ENCODE data around the gene KSR1. TPM values are rescaled to one million over a fixed set of nuclear protein-coding genes. Genes with fewer than 3 reads are reported as not detected.

KSR1 gene
- total RNA-seq, 1 donor from 2014 or later, result 40.3 TPM

DNA sequence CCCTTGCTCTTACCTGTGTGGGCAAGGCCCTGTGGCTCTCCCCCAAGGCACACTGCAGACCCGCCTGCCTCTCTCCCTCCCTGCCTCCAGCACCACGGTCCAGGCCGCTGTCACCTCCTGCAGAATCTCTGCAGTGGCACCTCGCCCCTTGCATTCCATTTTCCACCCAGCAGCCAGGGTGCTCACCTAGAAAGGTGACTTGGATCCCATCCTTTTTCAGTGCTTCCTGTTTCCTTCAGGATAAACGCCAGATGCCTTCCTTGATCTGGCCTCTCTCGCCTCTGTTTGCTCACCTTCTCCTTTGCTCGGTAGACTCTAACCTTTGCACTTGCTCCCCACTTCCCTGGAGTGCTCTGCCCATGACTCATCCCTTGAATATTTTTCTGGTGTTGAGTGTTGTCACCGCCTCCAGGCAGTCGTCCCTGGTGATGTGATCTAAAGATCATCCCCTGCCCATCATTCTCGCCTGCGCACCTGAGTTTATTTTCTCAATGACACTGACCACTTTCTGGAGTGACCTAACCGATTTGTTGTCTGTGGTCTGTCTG, 95.5 kb downstream of the KSR1 start:
- H3K36me3 ChIP-seq, result no peaks in the 10 kb centered on the region
- H3K27ac ChIP-seq, result no peak overlapping the region
- intact Hi-C loops (cut with DNase I), result no loop called here
- no peaks in the 10 kb centered on the region for H3K27me3 ChIP-seq
- no peaks in the 10 kb centered on the region for H3K9me3 ChIP-seq
- peaks cover 24% of the 10 kb centered on the region for H3K4me1 ChIP-seq
- H3K4me3 ChIP-seq, result no peak overlapping the region
- TF ChIP-seq POLR2AphosphoS5 (IDR thresholded peaks at IDR 0.05; ENCODE audit: insufficient read depth in 1 of 2, low read depth in 1 of 2) (no peak), POLR2A (IDR thresholded peaks at IDR 0.05) (no peak)
- TF ChIP-seq, protein P1, sequence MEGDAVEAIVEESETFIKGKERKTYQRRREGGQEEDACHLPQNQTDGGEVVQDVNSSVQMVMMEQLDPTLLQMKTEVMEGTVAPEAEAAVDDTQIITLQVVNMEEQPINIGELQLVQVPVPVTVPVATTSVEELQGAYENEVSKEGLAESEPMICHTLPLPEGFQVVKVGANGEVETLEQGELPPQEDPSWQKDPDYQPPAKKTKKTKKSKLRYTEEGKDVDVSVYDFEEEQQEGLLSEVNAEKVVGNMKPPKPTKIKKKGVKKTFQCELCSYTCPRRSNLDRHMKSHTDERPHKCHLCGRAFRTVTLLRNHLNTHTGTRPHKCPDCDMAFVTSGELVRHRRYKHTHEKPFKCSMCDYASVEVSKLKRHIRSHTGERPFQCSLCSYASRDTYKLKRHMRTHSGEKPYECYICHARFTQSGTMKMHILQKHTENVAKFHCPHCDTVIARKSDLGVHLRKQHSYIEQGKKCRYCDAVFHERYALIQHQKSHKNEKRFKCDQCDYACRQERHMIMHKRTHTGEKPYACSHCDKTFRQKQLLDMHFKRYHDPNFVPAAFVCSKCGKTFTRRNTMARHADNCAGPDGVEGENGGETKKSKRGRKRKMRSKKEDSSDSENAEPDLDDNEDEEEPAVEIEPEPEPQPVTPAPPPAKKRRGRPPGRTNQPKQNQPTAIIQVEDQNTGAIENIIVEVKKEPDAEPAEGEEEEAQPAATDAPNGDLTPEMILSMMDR (IDR thresholded peaks at IDR 0.05), result no peak
- no peak for DNase-seq (ENCODE audit: extremely low spot score in 2 of 2)

DNA sequence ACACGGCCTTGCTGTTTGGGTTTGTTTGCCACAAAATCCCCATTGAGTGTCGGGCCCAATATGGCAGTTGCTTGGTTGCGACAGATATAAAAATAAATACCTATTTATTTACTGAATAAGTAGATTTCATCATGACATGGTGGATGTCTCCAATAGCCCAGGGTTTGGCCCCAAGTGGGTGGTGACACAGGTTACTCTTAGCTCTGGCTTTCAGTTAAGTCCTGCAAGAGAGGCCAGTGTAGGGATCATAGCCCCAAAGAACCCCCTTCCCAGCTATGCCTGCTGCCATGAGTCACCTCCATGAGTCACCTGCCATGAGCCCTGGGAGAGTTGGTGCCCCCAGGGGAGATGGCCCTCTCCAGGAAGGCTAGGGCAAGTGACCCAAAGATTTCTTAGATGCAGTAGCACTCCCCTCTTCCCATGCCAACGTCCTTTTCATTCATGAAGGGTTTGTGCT, 96.1 kb downstream of the KSR1 start:
- no peak overlapping the region for H3K4me3 ChIP-seq
- H3K36me3 ChIP-seq, result no peaks in the 10 kb centered on the region
- TF ChIP-seq POLR2A (IDR thresholded peaks at IDR 0.05) (no peak), POLR2AphosphoS5 (IDR thresholded peaks at IDR 0.05; ENCODE audit: insufficient read depth in 1 of 2, low read depth in 1 of 2) (no peak)
- TF ChIP-seq, protein P1 (IDR thresholded peaks at IDR 0.05), result no peak
- no peak overlapping the region for H3K27ac ChIP-seq
- peaks cover 24% of the 10 kb centered on the region for H3K4me1 ChIP-seq
- no peak for DNase-seq (ENCODE audit: extremely low spot score in 2 of 2)
- intact Hi-C loops (cut with DNase I), result no loop called here
- H3K27me3 ChIP-seq, result no peaks in the 10 kb centered on the region
- H3K9me3 ChIP-seq, result no peaks in the 10 kb centered on the region

DNA sequence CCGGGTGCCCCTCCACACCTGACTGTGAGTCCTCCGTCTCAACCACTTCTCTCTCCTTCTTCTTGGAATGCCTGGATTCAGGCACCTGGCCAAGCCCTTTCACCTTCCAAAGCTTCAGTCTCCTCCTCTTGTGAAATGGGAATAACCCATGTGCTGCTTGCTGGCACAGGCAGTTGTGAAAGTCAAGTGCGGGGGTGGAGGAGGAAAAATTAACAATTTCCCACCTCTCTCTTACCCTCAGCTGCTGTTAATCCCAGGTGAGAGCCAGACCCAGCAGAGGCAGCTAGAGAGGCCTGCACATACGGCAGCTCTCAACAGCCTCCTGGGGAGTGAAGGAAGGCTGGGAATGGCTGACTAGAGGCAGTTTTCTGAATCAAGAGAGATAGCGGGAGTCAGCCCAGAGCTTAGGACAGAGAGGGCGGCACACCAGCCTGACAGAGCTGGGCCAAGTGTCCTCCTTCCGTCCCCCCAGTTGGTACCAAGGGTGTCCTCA, 96.8 kb downstream of the KSR1 start:
- Histone ChIP-seq H3K27ac (no peak overlapping the region), H3K36me3 (no peaks in the 10 kb centered on the region), H3K4me1 (peaks cover 24% of the 10 kb centered on the region), H3K27me3 (no peaks in the 10 kb centered on the region), H3K9me3 (no peaks in the 10 kb centered on the region), H3K4me3 (no peak overlapping the region)
- no peak for DNase-seq (ENCODE audit: extremely low spot score in 2 of 2)
- TF ChIP-seq POLR2A (IDR thresholded peaks at IDR 0.05) (no peak), POLR2AphosphoS5 (IDR thresholded peaks at IDR 0.05; ENCODE audit: insufficient read depth in 1 of 2, low read depth in 1 of 2) (no peak)
- TF ChIP-seq, protein P1 (IDR thresholded peaks at IDR 0.05), result no peak
- intact Hi-C loops (cut with DNase I), result no loop called here

DNA sequence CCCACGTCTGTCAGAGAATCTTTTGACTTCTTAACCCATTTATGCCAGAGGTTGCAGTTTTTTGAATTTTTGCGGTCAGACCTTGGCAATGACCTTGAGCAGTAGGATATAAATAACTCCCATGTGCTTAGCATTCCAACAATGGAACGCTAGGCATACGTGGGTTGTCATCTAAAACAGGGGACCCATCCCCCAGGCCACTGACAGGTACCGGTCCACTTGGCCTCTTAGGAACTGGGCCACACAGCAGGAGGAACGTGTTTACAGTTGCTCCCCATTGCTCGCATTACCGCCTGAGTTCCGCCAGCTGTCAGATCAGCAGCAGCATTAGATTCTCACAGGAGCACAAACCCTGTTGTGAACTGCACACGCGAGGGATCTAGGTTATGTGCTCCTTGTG, 97.9 kb downstream of the KSR1 start:
- no peak for DNase-seq (ENCODE audit: extremely low spot score in 2 of 2)
- Histone ChIP-seq H3K27ac (no peak overlapping the region), H3K4me1 (peaks cover 21% of the 10 kb centered on the region), H3K27me3 (no peaks in the 10 kb centered on the region), H3K36me3 (no peaks in the 10 kb centered on the region), H3K9me3 (no peaks in the 10 kb centered on the region), H3K4me3 (no peak overlapping the region)
- intact Hi-C loops (cut with DNase I), result no loop called here
- TF ChIP-seq POLR2AphosphoS5 (IDR thresholded peaks at IDR 0.05; ENCODE audit: insufficient read depth in 1 of 2, low read depth in 1 of 2), result no peak
- TF ChIP-seq, protein P1 (IDR thresholded peaks at IDR 0.05), result no peak
- TF ChIP-seq POLR2A (IDR thresholded peaks at IDR 0.05), result no peak

DNA sequence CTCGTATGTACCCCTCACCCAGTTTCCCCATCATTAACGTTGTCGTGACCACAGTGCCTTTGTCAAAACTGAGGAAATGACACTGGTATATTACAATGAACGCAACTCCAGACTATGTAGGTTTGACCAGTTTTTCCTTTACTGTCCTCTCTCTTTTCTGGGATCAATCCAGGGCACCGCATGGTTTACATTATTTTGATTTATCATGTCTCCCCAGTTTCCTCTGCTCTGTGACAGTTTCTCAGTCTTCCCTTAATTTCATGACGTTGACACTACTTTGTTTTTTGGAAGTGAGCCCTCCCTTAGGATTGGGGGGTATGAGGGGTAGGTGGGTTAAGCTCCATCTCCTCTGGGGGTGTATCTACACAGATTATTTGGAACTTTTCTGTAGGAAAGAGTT, 98.7 kb downstream of the KSR1 start:
- Histone ChIP-seq H3K27me3 (no peaks in the 10 kb centered on the region), H3K9me3 (no peaks in the 10 kb centered on the region), H3K36me3 (no peaks in the 10 kb centered on the region), H3K4me1 (peaks cover 21% of the 10 kb centered on the region), H3K27ac (no peak overlapping the region), H3K4me3 (no peak overlapping the region)
- no peak for DNase-seq (ENCODE audit: extremely low spot score in 2 of 2)
- intact Hi-C loops (cut with DNase I), result no loop called here
- TF ChIP-seq POLR2AphosphoS5 (IDR thresholded peaks at IDR 0.05; ENCODE audit: insufficient read depth in 1 of 2, low read depth in 1 of 2), result no peak
- TF ChIP-seq, protein P1 (IDR thresholded peaks at IDR 0.05), result no peak

Measured in vagina (tissue), 2 donors.